GM13977 (cell line): ENCODE data around the gene PDZRN4.

Experiments used
- DNase-seq: peaks from one replicate; pipeline ENCODE4 v3.0.0; 2012; ENCODE audit warnings: low spot score
- in situ Hi-C: fragments of 300-500 bp; cut with MboI; formaldehyde crosslinking; loops from one replicate; pipeline ENCODE4 v1.12.0; 2022; ENCODE audit warnings: low sequenced_read_pairs, low pct_unique_long_range_greater_than_20kb, mixed read lengths, inconsistent platforms; ENCODE audit not compliant: unreplicated experiment
- TF ChIP-seq, protein P1 (sequence below): IDR thresholded peaks from 2 replicates; pipeline ENCODE4 v1.5.1; 2012; ENCODE audit warnings: mild to moderate bottlenecking, control low read depth; ENCODE audit not compliant: insufficient read depth; ENCODE audit errors: extremely low read depth, missing control alignments

PDZRN4 gene

DNA sequence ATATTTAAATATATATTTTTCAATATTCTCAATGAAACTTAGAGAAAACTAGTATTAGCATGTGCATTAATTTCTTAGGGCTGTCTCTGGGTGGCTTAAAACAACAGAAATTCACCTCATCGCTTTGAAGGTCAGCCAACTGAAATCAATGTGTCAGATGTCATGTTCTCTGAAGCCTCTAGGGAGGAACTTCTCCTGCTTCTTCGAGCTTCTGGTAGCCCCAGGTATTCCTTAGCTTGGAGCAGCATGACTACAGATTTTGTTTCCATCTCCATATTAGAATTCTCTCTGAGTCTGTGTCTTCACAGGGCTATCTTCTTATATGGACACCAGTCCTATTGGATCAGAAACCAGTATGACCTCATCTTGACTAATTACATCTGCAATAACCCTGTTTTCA is 221.5 kb downstream of the PDZRN4 start:
- no peak for DNase-seq
- TF ChIP-seq, protein P1, sequence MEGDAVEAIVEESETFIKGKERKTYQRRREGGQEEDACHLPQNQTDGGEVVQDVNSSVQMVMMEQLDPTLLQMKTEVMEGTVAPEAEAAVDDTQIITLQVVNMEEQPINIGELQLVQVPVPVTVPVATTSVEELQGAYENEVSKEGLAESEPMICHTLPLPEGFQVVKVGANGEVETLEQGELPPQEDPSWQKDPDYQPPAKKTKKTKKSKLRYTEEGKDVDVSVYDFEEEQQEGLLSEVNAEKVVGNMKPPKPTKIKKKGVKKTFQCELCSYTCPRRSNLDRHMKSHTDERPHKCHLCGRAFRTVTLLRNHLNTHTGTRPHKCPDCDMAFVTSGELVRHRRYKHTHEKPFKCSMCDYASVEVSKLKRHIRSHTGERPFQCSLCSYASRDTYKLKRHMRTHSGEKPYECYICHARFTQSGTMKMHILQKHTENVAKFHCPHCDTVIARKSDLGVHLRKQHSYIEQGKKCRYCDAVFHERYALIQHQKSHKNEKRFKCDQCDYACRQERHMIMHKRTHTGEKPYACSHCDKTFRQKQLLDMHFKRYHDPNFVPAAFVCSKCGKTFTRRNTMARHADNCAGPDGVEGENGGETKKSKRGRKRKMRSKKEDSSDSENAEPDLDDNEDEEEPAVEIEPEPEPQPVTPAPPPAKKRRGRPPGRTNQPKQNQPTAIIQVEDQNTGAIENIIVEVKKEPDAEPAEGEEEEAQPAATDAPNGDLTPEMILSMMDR: no peak
- in situ Hi-C loops: no loop called here

DNA sequence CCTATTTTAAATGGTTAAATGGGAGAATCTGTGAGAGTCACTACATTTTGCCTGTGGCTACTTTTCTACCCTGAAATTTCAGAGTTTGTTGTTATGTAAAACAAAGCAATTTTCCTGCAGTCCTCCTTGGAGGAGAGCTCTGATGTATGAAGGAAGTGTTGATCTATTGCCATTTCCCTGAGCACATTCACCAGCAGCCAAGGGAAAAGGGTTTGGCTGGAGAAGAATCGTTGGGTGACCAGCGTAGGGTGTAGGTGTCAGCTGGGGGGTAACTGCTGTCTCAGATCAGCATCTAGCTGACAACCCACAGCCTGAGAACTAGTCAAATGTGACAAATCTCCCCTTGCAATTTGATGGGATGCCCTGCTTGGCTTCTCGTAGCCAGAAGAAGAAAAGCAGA is 230.5 kb downstream of the PDZRN4 start:
- TF ChIP-seq, protein P1: no peak
- in situ Hi-C loops: no loop called here
- no peak for DNase-seq

DNA sequence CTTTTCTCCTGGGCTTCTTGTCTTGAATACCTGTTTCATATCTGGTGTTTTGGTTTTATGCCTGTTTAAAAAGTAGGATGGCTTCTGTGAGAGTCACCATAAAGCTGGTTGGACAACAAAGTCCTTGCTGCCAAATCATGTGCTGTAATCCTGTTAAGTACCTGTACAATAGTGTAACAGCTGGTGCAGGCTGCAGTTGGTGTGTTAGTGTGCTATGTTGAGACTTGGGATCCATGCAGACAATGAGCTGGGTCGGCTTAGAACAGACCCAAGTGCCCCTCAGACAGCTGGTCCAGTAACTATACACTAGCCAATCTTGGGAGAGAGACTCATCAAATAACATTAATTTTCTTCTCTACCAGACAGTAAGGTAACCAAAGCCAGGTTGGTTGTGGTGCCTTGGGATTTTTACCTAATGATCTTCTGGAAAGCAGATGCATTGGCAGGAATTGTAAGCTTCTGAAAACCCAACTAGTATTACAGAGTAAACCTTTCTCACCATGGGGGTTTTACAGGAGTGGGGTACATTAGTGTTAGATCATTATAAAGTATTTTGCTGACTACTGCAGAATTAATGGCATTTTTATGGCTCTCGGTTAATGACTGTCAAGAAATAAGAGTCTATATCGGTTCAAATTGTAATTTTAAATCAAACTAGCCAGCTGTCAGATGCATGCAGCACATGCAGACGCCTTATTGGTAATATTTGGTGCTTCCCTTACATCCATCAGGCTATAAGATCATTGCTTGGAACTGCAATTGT is 231.2 kb downstream of the PDZRN4 start:
- TF ChIP-seq, protein P1: no peak
- DNase-seq: no peak
- in situ Hi-C loops: no loop called here

DNA sequence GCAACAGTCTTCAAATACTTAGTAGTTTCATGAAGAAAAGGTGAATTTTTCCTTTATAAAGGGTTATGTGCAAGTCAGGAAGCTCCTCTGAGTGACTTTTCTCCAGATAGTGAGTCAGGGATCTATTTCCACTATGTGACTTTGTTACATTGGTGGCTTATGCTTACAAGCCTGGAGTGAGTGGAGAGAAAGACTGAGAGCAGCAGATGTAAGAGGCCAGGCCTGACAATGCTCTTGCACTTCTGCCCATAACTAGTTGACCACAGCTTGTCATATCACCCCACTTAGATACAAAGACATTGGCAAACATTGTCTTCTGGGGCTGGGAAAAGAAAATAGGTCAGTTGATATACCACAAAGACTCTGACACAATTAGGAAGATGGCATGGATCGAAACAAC is 236.5 kb downstream of the PDZRN4 start:
- in situ Hi-C loops: no loop called here
- DNase-seq: no peak
- TF ChIP-seq, protein P1: no peak

DNA sequence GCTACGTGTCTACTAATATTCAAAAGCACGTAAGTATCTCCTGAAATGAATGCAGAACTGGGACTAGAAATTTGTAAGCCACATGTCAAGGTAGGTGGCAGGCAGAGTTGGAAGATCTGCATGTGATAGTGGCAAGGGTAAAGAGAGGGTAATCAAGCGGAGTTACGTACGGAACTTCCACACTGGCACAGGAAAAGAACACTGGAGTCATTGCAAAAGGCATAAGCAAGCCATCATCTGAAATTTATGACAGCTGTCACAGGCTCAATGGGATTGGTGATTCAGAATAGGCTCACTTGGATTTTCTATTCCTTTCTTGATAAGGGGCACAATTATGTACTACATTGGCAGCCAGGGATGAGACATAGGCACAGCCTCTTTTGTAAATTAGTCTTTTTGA is 245.3 kb downstream of the PDZRN4 start:
- TF ChIP-seq, protein P1: no peak
- in situ Hi-C loops: no loop called here
- no peak for DNase-seq

DNA sequence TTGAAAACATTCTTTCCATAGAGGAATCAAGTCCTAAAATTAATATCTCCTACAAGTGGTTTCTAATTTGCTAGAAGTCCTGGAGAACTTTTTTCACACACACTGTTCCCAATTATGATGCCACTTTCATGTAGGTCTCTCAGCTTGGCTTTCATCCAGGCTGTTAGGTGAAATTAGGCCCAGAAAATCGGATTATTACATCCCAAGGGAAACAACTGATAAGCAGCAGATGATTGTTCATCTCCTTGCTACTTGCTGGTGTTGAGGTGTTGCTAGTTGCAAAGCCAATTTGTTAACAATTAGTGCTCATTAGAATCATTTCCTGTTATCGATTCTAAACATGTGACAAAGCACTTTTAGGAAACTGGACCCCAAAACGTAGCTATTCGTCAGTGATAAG is 248.0 kb downstream of the PDZRN4 start:
- DNase-seq: no peak
- in situ Hi-C loops: no loop called here
- TF ChIP-seq, protein P1: no peak

DNA sequence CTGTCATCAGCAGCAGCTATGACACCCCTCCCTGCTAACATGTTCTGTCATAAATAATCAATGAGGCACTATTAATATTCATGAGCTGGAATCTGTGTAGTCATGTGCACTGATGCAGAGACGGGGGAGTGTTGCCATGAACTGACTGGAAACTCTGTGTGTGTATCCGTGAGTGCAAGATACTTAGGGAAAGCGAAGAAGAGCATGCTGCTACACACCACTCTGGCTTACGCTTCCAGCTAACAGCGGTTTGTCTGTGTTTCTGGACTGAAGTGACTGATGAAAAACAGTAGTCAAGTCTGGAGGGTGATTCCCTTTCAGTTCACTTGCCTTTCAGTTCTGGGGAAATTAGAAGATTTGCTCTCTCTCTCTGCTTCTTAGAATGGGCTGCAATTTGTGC is 249.4 kb downstream of the PDZRN4 start:
- in situ Hi-C loops: no loop called here
- no peak for DNase-seq
- TF ChIP-seq, protein P1: no peak
